Measurements from ENCODE around the gene C1QC.

DNA sequence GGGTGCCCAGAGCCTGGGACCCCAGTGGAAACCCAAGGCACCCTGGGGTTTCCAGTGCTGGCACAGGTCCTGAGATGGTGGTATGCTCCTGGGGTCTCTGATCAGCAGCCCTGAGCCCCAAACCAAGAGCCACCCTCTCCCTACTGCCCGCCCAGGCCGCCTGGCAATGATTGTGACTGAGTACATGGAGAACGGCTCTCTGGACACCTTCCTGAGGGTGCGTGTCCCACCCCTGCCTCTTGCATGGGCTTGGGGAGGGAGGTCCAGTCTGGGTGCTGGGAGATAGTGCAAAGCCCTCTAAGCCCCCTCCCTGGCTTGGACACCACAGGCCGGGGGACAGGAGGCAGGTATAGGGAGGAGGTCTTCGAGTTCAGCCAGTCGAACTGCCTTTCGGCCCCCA lies 45.4 kb upstream of the C1QC start:
- TF ChIP-seq POLR2AphosphoS5 (IDR thresholded peaks at IDR 0.05; ENCODE audit: borderline replicate concordance, low read depth, low read length) (no peak), EZH2 (IDR thresholded peaks at IDR 0.05) (no peak)

All from SK-N-MC (cell line).